Prostate gland (tissue), 2 donors: ENCODE results near the gene ZNF184. TPM values are rescaled to one million over a fixed set of nuclear protein-coding genes. Genes with fewer than 3 reads are reported as not detected.

ENCODE experiments used
- DNase-seq: peaks from one replicate; pipeline ENCODE4 v3.0.0-alpha.2; 2019; ENCODE audit warnings: low spot score
- H3K27ac ChIP-seq, 2 donors: fragments of 200-600 bp; sonication (generic); 2 replicates each; pipeline ENCODE4 v1.5.1; 2017 to 2019
- H3K27me3 ChIP-seq: fragments of 200-600 bp; sonication (generic); replicated peaks from 2 replicates; pipeline ENCODE4 v1.5.1; 2019; ENCODE audit not compliant: insufficient read depth
- H3K36me3 ChIP-seq, 2 donors: fragments of 200-600 bp; sonication (generic); 1 replicate in 1 of 2; 2 replicates in 1 of 2; pipeline versions ENCODE4 v1.5.1 to v1.8.1; 2017 to 2019
- H3K4me1 ChIP-seq: fragments of 200-600 bp; sonication (generic); replicated peaks from 2 replicates; pipeline ENCODE4 v1.5.1; 2019
- H3K4me3 ChIP-seq, 2 donors: fragments of 200-600 bp; sonication (generic); 2 replicates each; pipeline ENCODE4 v1.5.1; 2017 to 2019
- H3K9me3 ChIP-seq: fragments of 200-600 bp; sonication (generic); 2 replicates; pipeline ENCODE4 v1.5.1; 2017
- POLR2A ChIP-seq: fragments of 450-650 bp; IDR thresholded peaks from one replicate; pipeline ENCODE4 v1.6.1; 2016; ENCODE audit warnings: antibody characterized with exemption, mild to moderate bottlenecking
- POLR2AphosphoS5 ChIP-seq: sonication (generic); formaldehyde crosslinking; IDR thresholded peaks from one replicate; pipeline ENCODE4 v1.6.1; 2017; ENCODE audit warnings: antibody characterized with exemption
- WGBS: methylation state at CpG from one replicate; pipeline ENCODE4 v1.1.5; 2018; 5-methylcytosine and 5-hydroxymethylcytosine counted together
- intact Hi-C: fragments of 100-400 bp; cut with DNase I; formaldehyde crosslinking; loops from one replicate; pipeline ENCODE4 v1.14.2; 2022
- total RNA-seq, 2 donors: library from RNA; depleted of rRNA; stranded (reverse); fragments of >200 nt; gene quantifications; one replicate each; pipeline ENCODE4 v1.1.0, GENCODE V29; 2016
- TF ChIP-seq, protein P1 (sequence below), 4 experiments: fragments of 200-600 bp in 2 of 4; fragments of 450-650 bp in 2 of 4; sonication (generic) in 2 of 4; IDR thresholded peaks; 1 replicate in 3 of 4; 2 replicates in 1 of 4; pipeline ENCODE4 v1.5.1; 2016 to 2019; ENCODE audit warnings: antibody characterized with exemption in 4 of 4, mild to moderate bottlenecking in 2 of 4, moderate library complexity in 2 of 4

ZNF184 gene
- total RNA-seq, 2 donors from 2014 or later = 6.2 to 8.2 TPM

DNA sequence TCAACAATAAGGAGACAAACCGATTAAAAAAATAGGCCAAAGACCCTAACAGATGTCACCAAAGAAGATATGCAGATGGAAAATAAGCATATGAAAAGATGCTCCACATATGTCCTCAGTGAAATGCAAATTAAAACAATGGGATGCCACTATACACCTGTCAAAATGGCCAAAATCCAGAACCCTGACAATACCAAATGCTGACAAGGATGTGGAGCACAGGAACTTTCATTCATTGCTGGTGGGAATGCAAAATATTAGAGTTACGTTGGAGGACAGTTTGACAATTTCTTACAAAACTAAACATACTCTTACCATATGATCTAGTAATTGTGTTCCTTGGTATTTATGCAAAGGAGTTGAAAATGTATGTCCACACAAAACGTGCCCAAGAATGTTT is 1.8 kb upstream of the ZNF184 start:
- Histone ChIP-seq H3K4me1 (no peaks in the 10 kb centered on the region), H3K27ac (no peak overlapping the region), H3K9me3 (no peaks in the 10 kb centered on the region), H3K27me3 (no peaks in the 10 kb centered on the region), H3K4me3 (no peak overlapping the region), H3K36me3 (no peaks in the 10 kb centered on the region)
- 74% methylated on average over 3 of the region's 3 CpGs for WGBS
- no peak for TF ChIP-seq POLR2AphosphoS5
- TF ChIP-seq POLR2A = no peak
- TF ChIP-seq, protein P1, sequence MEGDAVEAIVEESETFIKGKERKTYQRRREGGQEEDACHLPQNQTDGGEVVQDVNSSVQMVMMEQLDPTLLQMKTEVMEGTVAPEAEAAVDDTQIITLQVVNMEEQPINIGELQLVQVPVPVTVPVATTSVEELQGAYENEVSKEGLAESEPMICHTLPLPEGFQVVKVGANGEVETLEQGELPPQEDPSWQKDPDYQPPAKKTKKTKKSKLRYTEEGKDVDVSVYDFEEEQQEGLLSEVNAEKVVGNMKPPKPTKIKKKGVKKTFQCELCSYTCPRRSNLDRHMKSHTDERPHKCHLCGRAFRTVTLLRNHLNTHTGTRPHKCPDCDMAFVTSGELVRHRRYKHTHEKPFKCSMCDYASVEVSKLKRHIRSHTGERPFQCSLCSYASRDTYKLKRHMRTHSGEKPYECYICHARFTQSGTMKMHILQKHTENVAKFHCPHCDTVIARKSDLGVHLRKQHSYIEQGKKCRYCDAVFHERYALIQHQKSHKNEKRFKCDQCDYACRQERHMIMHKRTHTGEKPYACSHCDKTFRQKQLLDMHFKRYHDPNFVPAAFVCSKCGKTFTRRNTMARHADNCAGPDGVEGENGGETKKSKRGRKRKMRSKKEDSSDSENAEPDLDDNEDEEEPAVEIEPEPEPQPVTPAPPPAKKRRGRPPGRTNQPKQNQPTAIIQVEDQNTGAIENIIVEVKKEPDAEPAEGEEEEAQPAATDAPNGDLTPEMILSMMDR (IDR thresholded peaks at IDR 0.05) = no peak
- intact Hi-C loops = loop anchor here (5.0 to 10.0 kb wide), 4 partner anchors 43 to 1510 kb away; no protein-coding TSS in a partner anchor
- no peak for DNase-seq

GRCh38 chr6:27474172-27474465 is 1.2 kb upstream of the ZNF184 start:
- H3K36me3 ChIP-seq = no peaks in the 10 kb centered on the region
- 89% methylated on average over 4 of the region's 4 CpGs for WGBS
- intact Hi-C loops = loop anchor here (5.0 to 10.0 kb wide), 3 partner anchors 43 to 1511 kb away; no protein-coding TSS in a partner anchor
- TF ChIP-seq, protein P1 (IDR thresholded peaks at IDR 0.05) = no peak
- TF ChIP-seq POLR2AphosphoS5 (no peak), POLR2A (no peak)
- DNase-seq = no peak
- H3K4me3 ChIP-seq = no peak overlapping the region
- H3K27ac ChIP-seq = no peak overlapping the region
- H3K9me3 ChIP-seq = no peaks in the 10 kb centered on the region
- H3K27me3 ChIP-seq = no peaks in the 10 kb centered on the region
- no peaks in the 10 kb centered on the region for H3K4me1 ChIP-seq

DNA sequence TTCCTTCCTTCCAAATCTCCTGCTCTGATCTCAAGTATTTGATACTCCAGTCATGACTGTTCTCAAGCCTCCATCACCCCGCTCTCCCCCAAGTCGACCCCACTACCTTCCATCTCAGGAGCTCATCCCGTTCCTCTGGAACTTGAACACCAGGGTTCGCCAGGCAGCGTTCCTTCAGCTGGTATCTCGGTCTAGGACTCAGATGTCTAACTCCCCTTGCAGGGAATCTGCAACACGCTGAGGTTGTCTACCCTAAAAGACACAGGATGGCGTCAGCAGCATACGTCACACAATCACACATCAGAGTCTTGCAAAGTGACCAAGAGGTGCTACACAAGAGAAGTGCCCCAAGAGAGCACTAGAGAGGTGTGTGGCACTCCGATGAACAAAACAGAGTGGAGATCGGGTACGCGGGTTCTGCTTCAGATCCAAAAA is 706 bp downstream of the ZNF184 start:
- Histone ChIP-seq H3K4me1 (no peaks in the 10 kb centered on the region), H3K4me3 (peak overlapping the region; percentile 63 to 80), H3K9me3 (no peaks in the 10 kb centered on the region), H3K36me3 (no peaks in the 10 kb centered on the region), H3K27me3 (no peaks in the 10 kb centered on the region), H3K27ac (peak overlapping the region; percentile 92 to 94)
- under 1% methylated on average over 13 of the region's 13 CpGs for WGBS
- TF ChIP-seq, protein P1 (IDR thresholded peaks at IDR 0.05) = no peak
- peak; percentile 4 for TF ChIP-seq POLR2A
- no peak for TF ChIP-seq POLR2AphosphoS5
- DNase-seq = peak; percentile 39
- intact Hi-C loops = loop anchor here (5.0 to 10.0 kb wide), 3 partner anchors 45 to 1513 kb away; no protein-coding TSS in a partner anchor

DNA sequence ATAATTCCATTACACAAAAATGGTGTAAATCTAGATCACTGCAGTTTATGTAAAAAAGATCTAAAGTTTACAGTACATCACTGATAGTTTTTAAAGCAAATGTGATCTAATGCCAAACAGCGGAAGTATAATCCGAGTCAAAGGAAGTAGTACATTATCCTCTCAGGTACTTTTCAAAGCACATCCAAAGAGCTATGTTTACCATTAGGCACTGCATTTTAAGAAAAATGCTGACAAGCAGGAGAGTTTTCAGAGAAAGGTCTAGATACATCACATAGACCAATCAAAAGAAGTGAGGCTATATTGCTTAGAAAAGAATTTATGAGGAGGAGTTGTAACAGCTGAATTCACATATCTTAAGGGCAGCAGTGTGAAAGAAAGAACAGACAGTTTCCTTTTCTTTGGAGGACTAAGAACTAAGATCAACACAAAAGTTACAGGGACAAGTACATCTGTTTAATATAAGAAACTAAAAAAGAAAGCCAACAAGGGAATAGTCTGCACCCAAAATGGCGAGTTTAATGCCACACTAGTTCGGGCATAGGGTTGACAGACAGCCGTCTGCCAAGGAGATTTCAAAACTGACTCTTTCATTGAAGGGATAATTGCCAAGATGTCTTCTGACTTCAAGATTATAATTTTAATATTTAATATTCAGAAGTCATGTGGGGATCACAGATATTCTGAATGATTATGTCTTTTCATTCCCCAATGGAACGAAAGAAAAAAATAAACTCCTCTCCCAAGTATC is 1.4 kb downstream of the ZNF184 start:
- H3K9me3 ChIP-seq = no peaks in the 10 kb centered on the region
- no peaks in the 10 kb centered on the region for H3K36me3 ChIP-seq
- no peak for DNase-seq
- WGBS = 32% methylated on average over 6 of the region's 6 CpGs
- no peaks in the 10 kb centered on the region for H3K4me1 ChIP-seq
- no peak for TF ChIP-seq POLR2AphosphoS5
- TF ChIP-seq, protein P1 (IDR thresholded peaks at IDR 0.05) = no peak
- TF ChIP-seq POLR2A = no peak
- no peaks in the 10 kb centered on the region for H3K27me3 ChIP-seq
- peak overlapping the region; percentile 92 to 94 for H3K27ac ChIP-seq
- intact Hi-C loops = loop anchor here (5.0 to 10.0 kb wide), 3 partner anchors 46 to 1513 kb away; no protein-coding TSS in a partner anchor
- peak overlapping the region; percentile 63 to 80 for H3K4me3 ChIP-seq

GRCh38 chr6:27470023-27470422 is 2.9 kb downstream of the ZNF184 start:
- intact Hi-C loops = loop anchor here (5.0 to 10.0 kb wide), 3 partner anchors 47 to 1515 kb away; no protein-coding TSS in a partner anchor

More at GRCh38 chr6:27470023-27470422, 2.9 kb downstream of the ZNF184 start:
- no peak overlapping the region for H3K4me3 ChIP-seq
- no peaks in the 10 kb centered on the region for H3K9me3 ChIP-seq
- DNase-seq = no peak
- H3K27ac ChIP-seq = no peak overlapping the region
- no peaks in the 10 kb centered on the region for H3K27me3 ChIP-seq
- H3K4me1 ChIP-seq = no peaks in the 10 kb centered on the region
- WGBS = 94% methylated on average over 2 of the region's 2 CpGs
- TF ChIP-seq POLR2A (no peak), POLR2AphosphoS5 (no peak)
- TF ChIP-seq, protein P1 (IDR thresholded peaks at IDR 0.05) = no peak
- H3K36me3 ChIP-seq = no peaks in the 10 kb centered on the region
